CD4-positive, alpha-beta T cell treated with Interferon gamma for 1 hour (primary cell): ENCODE measurements around the gene PATL2.
"Not testable (repeated sequence)": the region's sequence is repeated elsewhere in the genome, so short reads cannot be mapped to it uniquely, and the experiment has no call there.

Experiments
- DNase-seq: peaks from one replicate; pipeline ENCODE4 v3.0.0-alpha.2; 2020

The PATL2 gene

DNA sequence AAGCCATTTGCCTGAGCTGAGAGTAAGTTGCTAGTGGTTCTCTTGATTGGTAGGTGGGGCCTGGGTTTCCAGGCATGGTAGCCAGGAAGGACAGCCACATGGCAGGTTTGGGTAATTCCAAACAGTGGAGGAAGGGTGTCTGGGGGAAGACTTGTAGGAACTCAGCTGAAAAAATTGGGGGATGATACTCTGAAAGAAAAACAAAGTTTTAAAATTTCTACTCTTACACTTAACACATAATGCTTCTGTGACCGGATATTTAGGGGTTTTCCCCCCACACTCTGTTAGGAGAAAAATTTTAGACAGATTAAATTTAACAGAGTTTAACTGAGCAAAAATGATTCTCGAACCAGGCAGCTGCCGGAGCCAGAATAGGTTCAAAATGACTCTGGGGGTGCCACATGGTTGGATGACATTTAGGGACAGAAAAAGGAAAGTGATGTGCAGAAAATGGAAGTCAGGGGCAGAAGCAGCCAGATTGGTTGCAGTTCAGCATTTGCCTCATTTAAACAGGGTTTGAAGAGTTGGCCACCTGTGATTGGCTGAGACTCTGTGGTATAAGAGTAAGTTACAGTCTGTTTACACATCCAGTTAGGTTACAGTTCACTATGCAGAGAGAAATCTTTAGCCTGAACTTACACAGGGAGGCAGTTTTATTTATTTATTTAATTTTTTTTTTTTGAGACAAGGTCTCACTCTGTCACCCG, 8.3 kb upstream of the PATL2 start:
- DNase-seq, result peak; percentile 71

GRCh38 chr15:44718927-44719292, 7.8 kb upstream of the PATL2 start:
- DNase-seq, result no peak

GRCh38 chr15:44718180-44718926, 7.2 kb upstream of the PATL2 start:
- DNase-seq, result no peak

DNA sequence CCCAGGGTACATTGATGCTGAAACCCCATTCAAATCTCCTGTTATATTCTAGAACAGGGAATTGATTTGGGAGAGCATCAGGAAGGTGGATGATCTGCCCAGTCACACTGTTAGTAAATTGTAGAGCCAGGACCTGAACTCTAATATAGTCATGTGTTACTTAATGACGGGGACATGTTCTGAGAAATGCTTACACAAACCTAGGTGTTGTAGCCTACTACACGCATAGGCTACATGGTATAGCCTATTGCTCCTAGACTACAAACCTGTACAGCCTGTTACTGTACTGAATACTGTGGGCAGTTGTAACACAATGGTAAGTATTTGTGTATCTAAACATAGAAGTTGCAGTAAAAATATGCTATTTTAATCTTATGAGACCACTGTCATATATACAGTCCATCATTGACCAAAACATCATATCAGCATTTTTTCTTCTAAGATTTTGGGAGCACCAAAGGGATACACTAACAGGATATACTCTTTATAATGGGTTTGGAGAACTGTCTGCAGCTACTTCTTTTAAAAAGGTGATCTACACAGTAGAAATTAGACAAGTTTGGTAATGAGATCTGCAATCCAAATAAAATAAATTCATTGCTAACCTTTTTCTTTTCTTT, 6.0 kb upstream of the PATL2 start:
- no peak for DNase-seq

DNA sequence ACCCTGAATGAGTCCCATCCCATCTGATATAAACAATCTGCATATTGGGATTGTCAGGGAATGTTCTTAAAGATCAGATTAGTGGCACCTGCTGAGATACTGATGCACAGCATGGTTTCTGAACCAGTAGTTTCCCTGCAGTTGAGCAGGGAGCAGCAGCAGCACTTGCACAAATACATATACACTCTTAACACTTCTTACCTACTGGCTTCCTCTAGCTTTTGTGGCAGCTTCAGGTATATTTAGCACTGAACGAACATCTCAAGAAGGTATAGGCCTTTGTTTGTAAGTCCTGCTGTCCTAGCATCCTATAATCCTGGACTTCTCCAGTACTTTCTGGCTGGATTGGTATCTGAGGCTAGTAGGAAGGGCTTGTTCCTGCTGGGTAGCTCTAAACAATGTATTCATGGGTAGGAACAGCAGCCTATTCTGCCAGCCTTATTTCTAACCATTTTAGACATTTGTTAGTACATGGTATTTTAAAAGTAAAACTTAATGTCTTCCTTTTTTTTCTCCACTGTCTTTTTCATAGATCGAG, 4.7 kb upstream of the PATL2 start:
- no peak for DNase-seq

GRCh38 chr15:44715142-44715796, 4.1 kb upstream of the PATL2 start:
- DNase-seq, result no peak

DNA sequence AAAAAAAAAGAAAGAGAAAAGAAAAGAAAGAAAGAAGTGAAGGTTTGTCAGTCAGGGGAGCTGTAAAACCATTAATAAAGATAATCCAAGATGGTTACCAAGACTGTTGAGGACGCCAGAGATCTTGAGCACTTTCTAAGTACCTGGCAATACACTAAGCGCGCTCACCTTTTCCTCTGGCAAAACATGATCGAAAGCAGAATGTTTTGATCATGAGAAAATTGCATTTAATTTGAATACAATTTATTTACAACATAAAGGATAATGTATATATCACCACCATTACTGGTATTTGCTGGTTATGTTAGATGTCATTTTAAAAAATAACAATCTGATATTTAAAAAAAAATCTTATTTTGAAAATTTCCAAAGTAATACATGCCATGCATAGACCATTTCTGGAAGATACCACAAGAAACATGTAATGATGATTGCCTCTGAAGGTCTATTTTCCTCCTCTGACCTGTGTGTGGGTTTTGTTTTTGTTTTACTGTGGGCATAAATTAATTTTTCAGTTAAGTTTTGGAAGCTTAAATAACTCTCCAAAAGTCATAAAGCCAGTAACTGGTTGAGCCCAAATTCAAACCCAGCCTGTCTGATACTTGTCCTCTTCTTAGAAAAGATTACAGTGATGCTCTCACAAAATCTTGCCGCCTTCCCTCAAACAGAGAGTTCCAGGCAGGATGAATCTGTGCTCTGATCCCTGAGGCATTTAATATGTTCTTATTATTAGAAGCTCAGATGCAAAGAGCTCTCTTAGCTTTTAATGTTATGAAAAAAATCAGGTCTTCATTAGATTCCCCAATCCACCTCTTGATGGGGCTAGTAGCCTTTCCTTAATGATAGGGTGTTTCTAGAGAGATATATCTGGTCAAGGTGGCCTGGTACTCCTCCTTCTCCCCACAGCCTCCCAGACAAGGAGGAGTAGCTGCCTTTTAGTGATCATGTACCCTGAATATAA, 2.2 kb upstream of the PATL2 start:
- no peak for DNase-seq

- peak; percentile 73 for DNase-seq
Observed at GRCh38 chr15:44712346-44713005, 1.4 kb upstream of the PATL2 start.

GRCh38 chr15:44711743-44712345, 721 bp upstream of the PATL2 start:
- peak; percentile 71 for DNase-seq

GRCh38 chr15:44710236-44711095, 657 bp downstream of the PATL2 start:
- peak; percentile 76 for DNase-seq

DNA sequence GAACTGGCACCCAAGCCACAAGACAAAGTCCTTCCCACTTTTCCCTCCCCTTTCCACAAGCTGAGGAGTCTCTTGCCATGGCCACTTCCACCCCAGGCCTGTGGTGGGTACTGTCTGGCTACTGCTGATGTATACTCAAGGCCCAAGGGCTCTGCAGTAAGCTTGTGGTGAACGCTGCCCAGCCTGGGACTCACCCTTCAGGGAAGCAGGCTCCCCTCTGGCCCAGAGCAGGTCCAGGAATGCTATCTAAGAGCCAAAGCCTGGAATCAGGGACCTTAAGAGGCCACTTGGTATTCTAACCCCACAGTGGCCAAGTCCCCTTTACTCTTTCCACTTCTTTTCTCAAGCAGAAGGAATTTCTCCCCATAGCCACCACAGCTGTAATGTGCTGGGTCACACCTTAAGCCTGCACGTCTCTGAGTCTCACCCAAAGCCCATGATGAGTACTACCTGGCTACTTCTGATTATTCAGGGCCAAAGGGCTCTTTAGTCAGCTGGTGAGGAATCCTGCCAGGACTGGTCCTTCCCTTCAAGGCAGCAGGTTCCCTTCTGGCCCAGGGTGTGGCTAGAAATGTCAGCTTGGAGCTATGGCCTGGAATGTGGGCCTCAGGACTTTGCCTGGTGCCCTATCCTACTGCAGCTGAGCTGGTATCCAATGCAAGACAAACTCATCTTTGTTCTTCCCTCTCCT, 4.0 kb downstream of the PATL2 start:
- DNase-seq, result no peak

DNA sequence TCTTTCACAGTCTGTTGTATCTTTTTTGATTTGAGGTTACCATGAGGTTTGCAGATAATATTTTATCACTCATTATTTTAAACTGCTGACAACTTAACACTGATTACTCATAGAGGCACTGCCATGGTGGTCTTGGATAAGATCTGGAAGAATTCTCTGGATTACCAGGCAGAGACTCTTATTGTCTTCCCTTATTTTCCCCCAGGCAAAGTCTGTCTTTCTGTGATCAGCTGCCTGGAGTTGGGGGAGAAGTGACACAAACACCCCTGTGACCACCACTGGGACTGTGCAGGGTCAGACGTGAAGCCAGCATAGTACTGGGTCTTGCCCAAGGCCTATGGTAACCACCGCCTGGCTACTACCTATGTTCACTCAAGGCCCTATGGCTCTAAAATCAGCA, 4.7 kb downstream of the PATL2 start:
- DNase-seq, result no peak

GRCh38 chr15:44705986-44706385, 5.1 kb downstream of the PATL2 start:
- DNase-seq, result no peak

DNA sequence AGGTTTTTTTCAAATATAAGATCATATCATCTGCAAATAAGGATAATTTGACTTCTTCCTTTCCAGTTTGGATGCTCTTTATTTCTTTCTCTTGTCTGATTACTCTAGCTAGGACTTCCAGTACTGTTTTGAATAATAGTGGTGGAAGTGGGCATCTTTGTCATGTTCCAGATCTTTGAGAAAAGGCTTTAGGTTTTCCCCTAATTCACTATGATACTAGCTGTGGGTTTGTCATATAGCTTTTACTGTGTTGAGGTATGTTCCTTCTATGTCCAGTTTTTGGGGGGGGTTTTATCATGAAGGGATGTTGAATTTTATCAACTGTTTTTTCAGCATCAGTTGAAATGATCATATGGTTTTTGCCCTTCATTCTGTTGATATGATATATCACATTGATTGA, 10.4 kb downstream of the PATL2 start:
- DNase-seq, result not testable (repeated sequence)

DNA sequence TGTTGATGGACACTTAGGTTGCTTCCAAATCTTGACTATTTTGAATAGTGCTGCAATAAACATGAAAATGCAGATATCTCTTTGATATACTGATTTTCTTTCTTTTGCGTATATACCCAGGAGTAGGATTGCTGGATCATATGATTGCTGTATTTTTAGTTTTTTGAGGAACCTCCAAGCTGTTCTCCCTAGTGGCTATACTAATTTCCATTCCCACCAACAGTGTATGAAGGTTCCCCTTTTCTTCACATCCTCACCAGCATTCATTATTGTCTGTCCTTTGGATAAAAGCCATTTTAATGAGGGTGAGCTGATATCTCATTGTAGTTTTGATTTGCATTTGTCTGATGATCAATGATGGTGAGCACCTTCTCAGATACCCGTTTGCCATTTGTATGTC, 12.5 kb downstream of the PATL2 start:
- DNase-seq, result no peak

GRCh38 chr15:44697014-44697413, 14.1 kb downstream of the PATL2 start:
- no peak for DNase-seq

GRCh38 chr15:44695294-44695693, 15.8 kb downstream of the PATL2 start:
- DNase-seq, result no peak

DNA sequence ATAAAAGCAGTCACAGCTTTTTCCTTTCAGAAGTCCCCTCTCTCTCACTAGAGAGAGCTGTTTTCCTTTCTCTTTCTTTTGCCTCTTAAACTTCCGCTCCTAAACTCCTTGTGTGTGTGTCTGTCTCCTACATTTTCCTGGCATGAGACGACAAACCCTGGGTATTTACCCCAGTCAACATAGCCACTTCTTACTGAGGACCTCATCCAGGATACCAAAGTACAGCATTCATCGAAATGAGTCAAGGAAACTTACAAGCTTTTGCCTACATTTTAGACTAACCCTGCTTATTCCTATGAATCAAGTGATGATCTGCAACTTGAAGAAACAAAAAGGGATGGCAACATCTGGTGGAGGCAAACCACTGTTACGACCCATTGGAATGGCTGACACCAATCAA, 16.7 kb downstream of the PATL2 start:
- DNase-seq, result no peak

GRCh38 chr15:44692659-44693058, 18.5 kb downstream of the PATL2 start:
- DNase-seq, result no peak

- peak; percentile 36 for DNase-seq
Observed at GRCh38 chr15:44690245-44690644, 20.9 kb downstream of the PATL2 start.
